Measurements from ENCODE around the gene MS4A4A. TPM values are rescaled to one million over a fixed set of nuclear protein-coding genes. Genes with fewer than 3 reads are reported as not detected.
"Not testable (repeated sequence)": the region's sequence is repeated elsewhere in the genome, so short reads cannot be mapped to it uniquely, and the experiment has no call there.

The MS4A4A gene
- total and polyA plus RNA-seq, 2 experiments from 2014 or later: 0.48 to 5.3 TPM

GRCh38 chr11:60274416-60274815, 6.0 kb upstream of the MS4A4A start:
- no peaks in the 10 kb centered on the region for H4K20me1 ChIP-seq (ENCODE audit: insufficient read depth, poor library complexity, severe bottlenecking)
- no peaks in the 10 kb centered on the region for H3K79me2 ChIP-seq
- H3K36me3 ChIP-seq (replicated peaks; ENCODE audit: insufficient read depth, low read depth): no peaks in the 10 kb centered on the region
- no peak overlapping the region for H2AFZ ChIP-seq
- no peaks in the 10 kb centered on the region for H3K9me3 ChIP-seq (ENCODE audit: low read depth)
- H3K9me2 ChIP-seq (replicated peaks; ENCODE audit: insufficient read depth): no peaks in the 10 kb centered on the region
- TF ChIP-seq, protein P1, sequence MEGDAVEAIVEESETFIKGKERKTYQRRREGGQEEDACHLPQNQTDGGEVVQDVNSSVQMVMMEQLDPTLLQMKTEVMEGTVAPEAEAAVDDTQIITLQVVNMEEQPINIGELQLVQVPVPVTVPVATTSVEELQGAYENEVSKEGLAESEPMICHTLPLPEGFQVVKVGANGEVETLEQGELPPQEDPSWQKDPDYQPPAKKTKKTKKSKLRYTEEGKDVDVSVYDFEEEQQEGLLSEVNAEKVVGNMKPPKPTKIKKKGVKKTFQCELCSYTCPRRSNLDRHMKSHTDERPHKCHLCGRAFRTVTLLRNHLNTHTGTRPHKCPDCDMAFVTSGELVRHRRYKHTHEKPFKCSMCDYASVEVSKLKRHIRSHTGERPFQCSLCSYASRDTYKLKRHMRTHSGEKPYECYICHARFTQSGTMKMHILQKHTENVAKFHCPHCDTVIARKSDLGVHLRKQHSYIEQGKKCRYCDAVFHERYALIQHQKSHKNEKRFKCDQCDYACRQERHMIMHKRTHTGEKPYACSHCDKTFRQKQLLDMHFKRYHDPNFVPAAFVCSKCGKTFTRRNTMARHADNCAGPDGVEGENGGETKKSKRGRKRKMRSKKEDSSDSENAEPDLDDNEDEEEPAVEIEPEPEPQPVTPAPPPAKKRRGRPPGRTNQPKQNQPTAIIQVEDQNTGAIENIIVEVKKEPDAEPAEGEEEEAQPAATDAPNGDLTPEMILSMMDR (IDR thresholded peaks at IDR 0.05; ENCODE audit: poor library complexity): no peak
- TF ChIP-seq EZH2 (IDR thresholded peaks at IDR 0.05; ENCODE audit: borderline replicate concordance) (no peak), EZH2phosphoT487 (IDR thresholded peaks at IDR 0.05; ENCODE audit: low read depth, severe bottlenecking, unreplicated experiment) (no peak)
- H3K4me2 ChIP-seq: no peak overlapping the region
- no peaks in the 10 kb centered on the region for H3K4me1 ChIP-seq (ENCODE audit: insufficient read depth)
- H3K27ac ChIP-seq: no peak overlapping the region
- H3K4me3 ChIP-seq: no peak overlapping the region
- no peaks in the 10 kb centered on the region for H3K27me3 ChIP-seq
- no peak for DNase-seq (ENCODE audit: low spot score)

DNA sequence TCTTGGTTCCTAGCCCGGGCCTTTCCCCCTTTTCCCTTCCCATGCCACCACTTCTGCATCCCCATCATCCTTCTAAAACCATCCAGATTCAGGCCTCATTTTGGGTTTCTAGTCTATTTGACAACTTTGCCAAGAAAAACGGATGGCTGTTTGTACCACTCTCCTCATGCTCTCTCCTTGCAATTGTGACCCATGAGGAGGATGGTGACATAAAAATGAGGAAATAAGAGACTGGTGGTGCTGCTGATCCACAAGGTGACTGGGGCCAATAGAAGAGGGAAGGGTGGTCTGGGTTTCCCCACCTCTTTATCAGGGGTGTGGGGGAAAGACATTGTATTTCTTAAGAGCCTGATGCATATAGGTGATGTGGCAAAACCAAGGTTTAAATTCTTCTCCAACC, 1.0 kb downstream of the MS4A4A start:
- Histone ChIP-seq H3K9me3 (ENCODE audit: low read depth) (no peaks in the 10 kb centered on the region), H3K4me2 (no peak overlapping the region), H2AFZ (no peak overlapping the region), H3K4me1 (ENCODE audit: insufficient read depth) (no peaks in the 10 kb centered on the region), H3K27ac (no peak overlapping the region), H3K79me2 (no peaks in the 10 kb centered on the region), H4K20me1 (ENCODE audit: insufficient read depth, poor library complexity, severe bottlenecking) (no peaks in the 10 kb centered on the region), H3K36me3 (replicated peaks; ENCODE audit: insufficient read depth, low read depth) (no peaks in the 10 kb centered on the region), H3K9me2 (replicated peaks; ENCODE audit: insufficient read depth) (no peaks in the 10 kb centered on the region), H3K27me3 (no peaks in the 10 kb centered on the region), H3K4me3 (no peak overlapping the region)
- WGBS (ENCODE audit: low lambda C conversion rate, missing lambda C conversion rate): 57% methylated on average over 2 of the region's 2 CpGs
- no peak for DNase-seq (ENCODE audit: low spot score)
- TF ChIP-seq, protein P1 (IDR thresholded peaks at IDR 0.05; ENCODE audit: poor library complexity): no peak
- TF ChIP-seq EZH2phosphoT487 (IDR thresholded peaks at IDR 0.05; ENCODE audit: low read depth, severe bottlenecking, unreplicated experiment) (no peak), EZH2 (IDR thresholded peaks at IDR 0.05; ENCODE audit: borderline replicate concordance) (no peak)

DNA sequence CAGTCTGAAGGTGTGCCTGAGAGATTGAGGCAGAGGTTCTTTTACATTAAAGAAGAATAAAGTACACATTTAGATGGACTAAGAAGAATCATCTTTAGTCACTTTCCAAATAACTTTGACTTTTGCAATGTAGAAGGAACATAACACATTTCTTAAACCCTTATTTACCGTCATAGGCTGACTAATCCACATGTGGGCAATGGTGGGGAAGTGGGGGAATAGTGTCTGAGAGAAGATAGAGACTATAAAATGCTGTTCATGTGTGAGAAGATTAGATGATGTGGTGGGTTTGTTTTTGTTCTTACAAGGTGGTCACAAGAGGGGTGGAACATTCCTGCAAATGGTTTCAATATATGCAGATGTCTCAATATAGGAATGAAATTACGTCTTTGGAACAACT, 1.8 kb downstream of the MS4A4A start:
- 73% methylated on average over 2 of the region's 2 CpGs for WGBS (ENCODE audit: low lambda C conversion rate, missing lambda C conversion rate)
- Histone ChIP-seq H4K20me1 (ENCODE audit: insufficient read depth, poor library complexity, severe bottlenecking) (no peaks in the 10 kb centered on the region), H3K4me3 (no peak overlapping the region), H3K79me2 (no peaks in the 10 kb centered on the region), H3K9me3 (ENCODE audit: low read depth) (no peaks in the 10 kb centered on the region), H3K27me3 (no peaks in the 10 kb centered on the region), H3K36me3 (replicated peaks; ENCODE audit: insufficient read depth, low read depth) (no peaks in the 10 kb centered on the region), H3K9me2 (replicated peaks; ENCODE audit: insufficient read depth) (no peaks in the 10 kb centered on the region), H3K27ac (no peak overlapping the region), H2AFZ (no peak overlapping the region), H3K4me2 (no peak overlapping the region), H3K4me1 (ENCODE audit: insufficient read depth) (no peaks in the 10 kb centered on the region)
- DNase-seq (ENCODE audit: low spot score): no peak
- TF ChIP-seq, protein P1 (IDR thresholded peaks at IDR 0.05; ENCODE audit: poor library complexity): no peak
- no peak for TF ChIP-seq EZH2phosphoT487 (IDR thresholded peaks at IDR 0.05; ENCODE audit: low read depth, severe bottlenecking, unreplicated experiment)
- TF ChIP-seq EZH2 (IDR thresholded peaks at IDR 0.05; ENCODE audit: borderline replicate concordance): no peak

GRCh38 chr11:60285411-60286126, 5.1 kb downstream of the MS4A4A start:
- H2AFZ ChIP-seq; H4K20me1 ChIP-seq (ENCODE audit: insufficient read depth, poor library complexity, severe bottlenecking); H3K79me2 ChIP-seq; DNase-seq (ENCODE audit: low spot score); H3K4me3 ChIP-seq; H3K9me2 ChIP-seq (replicated peaks; ENCODE audit: insufficient read depth); H3K27ac ChIP-seq; H3K4me2 ChIP-seq; H3K36me3 ChIP-seq (replicated peaks; ENCODE audit: insufficient read depth, low read depth); H3K9me3 ChIP-seq (ENCODE audit: low read depth); H3K27me3 ChIP-seq; H3K4me1 ChIP-seq (ENCODE audit: insufficient read depth): not testable (repeated sequence)
- WGBS (ENCODE audit: low lambda C conversion rate, missing lambda C conversion rate): 62% methylated on average over 7 of the region's 7 CpGs

Data from hepatocyte (in vitro differentiated cells).